ENCODE results near the gene TFF1.

DNA sequence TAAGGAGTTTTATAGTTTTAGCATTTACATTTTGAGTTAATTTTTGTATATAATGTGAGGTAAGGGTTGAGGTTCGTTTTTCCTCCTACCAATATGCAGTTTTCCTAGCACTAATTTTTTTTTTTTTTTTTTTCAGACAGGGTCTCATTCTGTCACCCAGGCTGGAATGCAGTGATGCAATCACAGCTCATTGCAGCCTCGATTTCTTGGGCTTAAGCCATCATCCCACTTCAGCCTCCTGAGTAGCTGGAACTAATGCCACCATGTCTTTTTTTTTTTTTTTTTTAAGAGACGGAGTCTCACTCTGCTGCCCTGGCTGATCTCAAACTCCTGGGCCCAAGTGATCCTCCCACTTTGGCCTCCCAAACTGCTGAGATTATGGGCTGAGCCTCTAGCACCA is 34.8 kb upstream of the TFF1 start:
- TF ChIP-seq GATA3 (IDR thresholded peaks at IDR 0.05; ENCODE audit: low read depth, low read length) (no peak), GATA2 (IDR thresholded peaks at IDR 0.05; ENCODE audit: low read depth, low read length) (no peak)
